Measurements from ENCODE around the gene CDH7.

DNA sequence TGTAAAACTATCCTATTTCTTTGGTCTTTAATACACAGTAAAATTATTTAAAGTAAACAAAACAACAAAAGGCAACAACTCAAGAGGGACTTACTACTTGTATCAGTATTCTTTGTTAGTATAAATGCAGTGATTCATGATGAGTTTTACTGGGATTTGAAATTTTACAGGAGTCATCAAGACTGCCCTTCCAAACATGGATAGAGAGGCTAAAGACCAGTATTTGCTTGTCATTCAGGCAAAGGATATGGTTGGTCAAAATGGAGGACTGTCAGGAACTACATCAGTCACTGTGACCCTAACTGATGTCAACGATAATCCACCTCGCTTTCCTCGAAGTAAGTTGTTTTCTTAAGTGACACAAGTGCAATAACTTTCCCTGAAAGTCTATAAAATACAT, 71.1 kb downstream of the CDH7 start:
- TF ChIP-seq, protein P1, sequence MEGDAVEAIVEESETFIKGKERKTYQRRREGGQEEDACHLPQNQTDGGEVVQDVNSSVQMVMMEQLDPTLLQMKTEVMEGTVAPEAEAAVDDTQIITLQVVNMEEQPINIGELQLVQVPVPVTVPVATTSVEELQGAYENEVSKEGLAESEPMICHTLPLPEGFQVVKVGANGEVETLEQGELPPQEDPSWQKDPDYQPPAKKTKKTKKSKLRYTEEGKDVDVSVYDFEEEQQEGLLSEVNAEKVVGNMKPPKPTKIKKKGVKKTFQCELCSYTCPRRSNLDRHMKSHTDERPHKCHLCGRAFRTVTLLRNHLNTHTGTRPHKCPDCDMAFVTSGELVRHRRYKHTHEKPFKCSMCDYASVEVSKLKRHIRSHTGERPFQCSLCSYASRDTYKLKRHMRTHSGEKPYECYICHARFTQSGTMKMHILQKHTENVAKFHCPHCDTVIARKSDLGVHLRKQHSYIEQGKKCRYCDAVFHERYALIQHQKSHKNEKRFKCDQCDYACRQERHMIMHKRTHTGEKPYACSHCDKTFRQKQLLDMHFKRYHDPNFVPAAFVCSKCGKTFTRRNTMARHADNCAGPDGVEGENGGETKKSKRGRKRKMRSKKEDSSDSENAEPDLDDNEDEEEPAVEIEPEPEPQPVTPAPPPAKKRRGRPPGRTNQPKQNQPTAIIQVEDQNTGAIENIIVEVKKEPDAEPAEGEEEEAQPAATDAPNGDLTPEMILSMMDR (IDR thresholded peaks at IDR 0.05): no peak
- TF ChIP-seq POLR2A (IDR thresholded peaks at IDR 0.05): no peak

Measured in esophagus squamous epithelium (tissue), 4 donors.